SK-N-MC (cell line): ENCODE measurements around the gene ARMCX5.

Experiments used
- EZH2 ChIP-seq: fragments of 200-600 bp; sonication (generic); IDR thresholded peaks from one replicate; pipeline ENCODE4 v1.6.1; 2017; ENCODE audit warnings: antibody characterized with exemption
- FOXP2 ChIP-seq: optimal IDR thresholded peaks from 2 replicates; pipeline ENCODE3; 2011; ENCODE audit warnings: mild to moderate bottlenecking, moderate library complexity; ENCODE audit not compliant: insufficient read depth; ENCODE audit errors: extremely low read length, control extremely low read depth
- POLR2AphosphoS5 ChIP-seq: IDR thresholded peaks from 2 replicates; pipeline ENCODE4 v1.6.1; 2012; ENCODE audit warnings: mild to moderate bottlenecking, low read depth, low read length, borderline replicate concordance

DNA sequence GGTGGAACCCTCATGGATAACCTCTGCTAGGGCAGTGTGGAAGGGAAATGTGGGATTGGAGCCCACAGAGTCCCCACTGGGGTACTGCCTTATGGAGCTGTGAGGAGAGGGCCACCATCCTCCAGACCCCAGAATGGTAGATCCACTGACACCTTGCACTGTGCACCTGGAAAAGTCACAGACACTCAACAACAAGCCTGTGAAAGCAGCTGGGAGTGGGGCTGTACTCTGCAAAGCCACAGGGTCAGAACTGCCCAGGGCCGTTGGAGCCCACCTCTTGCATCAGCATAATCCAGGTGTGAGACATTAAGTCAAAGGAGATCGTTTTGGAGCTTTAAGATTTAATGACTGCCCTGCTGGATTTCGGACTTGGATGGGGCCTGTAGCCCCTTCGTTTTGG, 11.6 kb downstream of the ARMCX5 start:
- TF ChIP-seq POLR2AphosphoS5 (no peak), EZH2 (no peak), FOXP2 (no peak)
